OCI-LY1 (cell line): ENCODE data around the gene TAS2R1.

Experiments used
- H2AFZ ChIP-seq: fragments of 200-600 bp; sonication (generic), shearing (Covaris generic); 2 replicates; pipeline ENCODE4 v1.6.0; 2014; ENCODE audit warnings: antibody characterized with exemption, mild to moderate bottlenecking, low read length
- H3F3A ChIP-seq: fragments of 200-600 bp; sonication (generic), shearing (Covaris generic); 2 replicates; pipeline ENCODE4 v1.6.0; 2014; ENCODE audit warnings: mild to moderate bottlenecking, antibody characterized with exemption, low read length, moderate library complexity; ENCODE audit not compliant: insufficient read depth
- H3K27ac ChIP-seq: fragments of 200-600 bp; sonication (generic); 2 replicates; pipeline ENCODE4 v1.5.1; 2014; ENCODE audit warnings: low read length, mixed run types, mild to moderate bottlenecking, low read depth; ENCODE audit not compliant: poor library complexity, severe bottlenecking
- H3K27me3 ChIP-seq: fragments of 200-600 bp; sonication (generic); 2 replicates; pipeline ENCODE4 v1.6.0; 2014; ENCODE audit warnings: antibody characterized with exemption, mild to moderate bottlenecking, low read length, moderate library complexity; ENCODE audit not compliant: insufficient read depth
- H3K36me3 ChIP-seq: fragments of 200-600 bp; sonication (generic); 2 replicates; pipeline ENCODE4 v1.6.1; 2014; ENCODE audit warnings: mild to moderate bottlenecking, antibody characterized with exemption, low read length, moderate library complexity, mixed read lengths; ENCODE audit not compliant: insufficient read depth
- H3K4me1 ChIP-seq: fragments of 200-600 bp; sonication (generic); 2 replicates; pipeline ENCODE4 v1.5.1; 2014; ENCODE audit warnings: mild to moderate bottlenecking, low read length, moderate library complexity; ENCODE audit not compliant: insufficient read depth, severe bottlenecking
- H3K4me2 ChIP-seq: fragments of 200-600 bp; sonication (generic), shearing (Covaris generic); 2 replicates; pipeline ENCODE4 v1.6.1; 2014; ENCODE audit warnings: low read length
- H3K4me3 ChIP-seq: fragments of 200-600 bp; sonication (generic); 2 replicates; pipeline ENCODE4 v1.5.1; 2014; ENCODE audit warnings: low read length, low read depth, mild to moderate bottlenecking, mixed read lengths; ENCODE audit not compliant: poor library complexity, severe bottlenecking
- H3K79me2 ChIP-seq: fragments of 200-600 bp; shearing (Covaris generic); 2 replicates; pipeline ENCODE4 v1.6.1; 2016; ENCODE audit warnings: mixed run types, low read length, mixed read lengths; ENCODE audit not compliant: insufficient read depth
- H3K9ac ChIP-seq: fragments of 200-600 bp; sonication (generic), shearing (Covaris generic); 2 replicates; pipeline ENCODE4 v1.6.1; 2014; ENCODE audit warnings: mild to moderate bottlenecking, low read length, mixed read lengths
- H3K9me2 ChIP-seq: fragments of 200-600 bp; sonication (generic), shearing (Covaris generic); 2 replicates; pipeline ENCODE4 v1.6.1; 2014; ENCODE audit warnings: low read depth, mild to moderate bottlenecking, low read length, mixed read lengths
- H3K9me3 ChIP-seq: fragments of 200-600 bp; shearing (Covaris generic); 2 replicates; pipeline ENCODE4 v1.6.1; 2014; ENCODE audit warnings: low read length, mixed read lengths
- H4K20me1 ChIP-seq: fragments of 200-600 bp; sonication (generic), shearing (Covaris generic); 2 replicates; pipeline ENCODE4 v1.6.0; 2016; ENCODE audit warnings: mild to moderate bottlenecking, low read length; ENCODE audit not compliant: insufficient read depth
- EZH2 ChIP-seq: fragments of 200-600 bp; sonication (generic), shearing (Covaris generic); IDR thresholded peaks from 2 replicates; pipeline ENCODE4 v1.8.0; 2017; ENCODE audit warnings: borderline replicate concordance, mixed run types, mild to moderate bottlenecking, antibody characterized with exemption, low read length, moderate library complexity, mixed read lengths
- TF ChIP-seq, protein P1 (sequence below): fragments of 200-600 bp; sonication (generic), shearing (Covaris generic); IDR thresholded peaks from 2 replicates; pipeline ENCODE4 v1.5.1; 2017; ENCODE audit warnings: mild to moderate bottlenecking, antibody characterized with exemption, low read length, moderate library complexity, mixed read lengths

TAS2R1 gene

DNA sequence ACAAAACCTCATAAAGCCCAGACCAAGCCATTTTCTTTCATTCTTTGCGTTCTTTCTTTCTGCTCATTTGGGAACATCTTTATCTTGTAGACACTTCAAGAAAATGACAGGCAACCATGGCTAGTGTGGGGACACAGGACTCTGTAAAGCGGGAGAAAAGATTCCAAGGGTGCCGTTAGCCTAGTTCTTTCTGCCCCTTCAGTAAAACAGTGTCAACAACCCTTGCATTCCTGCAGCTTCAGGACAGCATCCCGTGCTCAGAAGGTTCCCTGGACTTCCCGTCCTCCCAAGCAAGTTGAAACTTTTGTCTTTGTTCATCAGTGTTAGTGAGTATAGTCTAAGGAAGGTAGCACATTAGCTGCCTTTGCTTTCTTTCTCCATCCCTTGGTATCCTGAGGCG lies 41.9 kb downstream of the TAS2R1 start:
- TF ChIP-seq, protein P1, sequence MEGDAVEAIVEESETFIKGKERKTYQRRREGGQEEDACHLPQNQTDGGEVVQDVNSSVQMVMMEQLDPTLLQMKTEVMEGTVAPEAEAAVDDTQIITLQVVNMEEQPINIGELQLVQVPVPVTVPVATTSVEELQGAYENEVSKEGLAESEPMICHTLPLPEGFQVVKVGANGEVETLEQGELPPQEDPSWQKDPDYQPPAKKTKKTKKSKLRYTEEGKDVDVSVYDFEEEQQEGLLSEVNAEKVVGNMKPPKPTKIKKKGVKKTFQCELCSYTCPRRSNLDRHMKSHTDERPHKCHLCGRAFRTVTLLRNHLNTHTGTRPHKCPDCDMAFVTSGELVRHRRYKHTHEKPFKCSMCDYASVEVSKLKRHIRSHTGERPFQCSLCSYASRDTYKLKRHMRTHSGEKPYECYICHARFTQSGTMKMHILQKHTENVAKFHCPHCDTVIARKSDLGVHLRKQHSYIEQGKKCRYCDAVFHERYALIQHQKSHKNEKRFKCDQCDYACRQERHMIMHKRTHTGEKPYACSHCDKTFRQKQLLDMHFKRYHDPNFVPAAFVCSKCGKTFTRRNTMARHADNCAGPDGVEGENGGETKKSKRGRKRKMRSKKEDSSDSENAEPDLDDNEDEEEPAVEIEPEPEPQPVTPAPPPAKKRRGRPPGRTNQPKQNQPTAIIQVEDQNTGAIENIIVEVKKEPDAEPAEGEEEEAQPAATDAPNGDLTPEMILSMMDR, result no peak
- no peak for TF ChIP-seq EZH2
- Histone ChIP-seq H4K20me1 (no peaks in the 10 kb centered on the region), H3K27ac (no peak overlapping the region), H3K9me2 (no peaks in the 10 kb centered on the region), H3K4me3 (no peak overlapping the region), H3F3A (no peaks in the 10 kb centered on the region), H3K4me1 (no peaks in the 10 kb centered on the region), H3K9ac (no peak overlapping the region), H3K27me3 (no peaks in the 10 kb centered on the region), H3K9me3 (no peaks in the 10 kb centered on the region), H3K79me2 (no peaks in the 10 kb centered on the region), H3K36me3 (no peaks in the 10 kb centered on the region), H2AFZ (no peak overlapping the region), H3K4me2 (no peak overlapping the region)

DNA sequence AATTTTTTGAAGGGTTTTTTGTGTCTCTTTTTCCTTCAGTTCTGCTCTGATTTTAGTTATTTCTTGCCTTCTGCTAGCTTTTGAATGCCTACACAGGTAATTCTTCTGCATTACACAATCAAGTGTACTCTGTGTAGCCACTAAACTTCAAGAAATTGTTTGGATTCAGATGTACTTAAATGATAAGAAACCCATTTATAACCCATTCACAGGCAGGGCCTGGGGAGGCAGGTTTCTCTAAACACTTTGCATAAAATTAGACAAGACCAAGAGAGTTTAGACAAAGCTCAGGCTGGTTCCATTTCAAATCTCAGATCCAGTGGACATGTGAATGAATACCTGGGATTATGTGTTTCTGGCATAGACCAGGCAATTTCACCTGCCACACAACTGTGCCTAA lies 43.0 kb downstream of the TAS2R1 start:
- Histone ChIP-seq H3F3A (no peaks in the 10 kb centered on the region), H3K9me3 (no peaks in the 10 kb centered on the region), H3K79me2 (no peaks in the 10 kb centered on the region), H3K9ac (no peak overlapping the region), H3K4me2 (no peak overlapping the region), H3K36me3 (no peaks in the 10 kb centered on the region), H3K27ac (no peak overlapping the region), H4K20me1 (no peaks in the 10 kb centered on the region), H2AFZ (no peak overlapping the region), H3K4me3 (no peak overlapping the region), H3K4me1 (no peaks in the 10 kb centered on the region), H3K9me2 (no peaks in the 10 kb centered on the region), H3K27me3 (no peaks in the 10 kb centered on the region)
- TF ChIP-seq, protein P1, result no peak
- no peak for TF ChIP-seq EZH2

DNA sequence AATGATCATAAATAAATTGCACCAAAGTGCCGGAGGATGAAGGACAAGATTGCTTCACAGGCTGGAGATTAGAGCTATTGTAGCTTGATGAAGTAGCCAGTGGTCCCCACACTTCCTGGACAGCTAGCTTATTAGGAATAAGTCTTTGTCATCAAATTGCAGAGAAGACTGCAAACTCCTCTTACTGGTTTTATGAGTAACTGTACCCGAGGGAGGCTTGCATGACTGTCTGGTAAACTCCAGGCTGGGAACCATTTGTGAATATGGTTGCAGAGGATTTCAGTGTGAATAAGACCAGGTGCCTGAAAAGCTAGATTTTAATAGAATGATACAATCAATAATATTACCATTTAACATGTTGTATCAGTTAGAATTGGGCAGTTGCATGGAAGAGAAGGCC lies 47.7 kb downstream of the TAS2R1 start:
- Histone ChIP-seq H3K4me3 (no peak overlapping the region), H3F3A (no peaks in the 10 kb centered on the region), H3K9ac (no peak overlapping the region), H2AFZ (no peak overlapping the region), H3K4me1 (no peaks in the 10 kb centered on the region), H3K27me3 (no peaks in the 10 kb centered on the region), H3K79me2 (no peaks in the 10 kb centered on the region), H3K36me3 (no peaks in the 10 kb centered on the region), H3K27ac (no peak overlapping the region), H3K9me3 (no peaks in the 10 kb centered on the region), H3K9me2 (no peaks in the 10 kb centered on the region), H4K20me1 (no peaks in the 10 kb centered on the region), H3K4me2 (no peak overlapping the region)
- TF ChIP-seq EZH2, result no peak
- TF ChIP-seq, protein P1, result no peak
